ENCODE results near the gene CYYR1. TPM values are rescaled to one million over a fixed set of nuclear protein-coding genes. Genes with fewer than 3 reads are reported as not detected.
A peak's percentile ranks its signal among the peaks of the same experiment; 100 is the strongest.
"Not testable (repeated sequence)": the region's sequence is repeated elsewhere in the genome, so short reads cannot be mapped to it uniquely, and the experiment has no call there.

CYYR1 gene
- total RNA-seq, 4 donors from 2014 or later: 3.1 to 15.9 (median 6.4) TPM

DNA sequence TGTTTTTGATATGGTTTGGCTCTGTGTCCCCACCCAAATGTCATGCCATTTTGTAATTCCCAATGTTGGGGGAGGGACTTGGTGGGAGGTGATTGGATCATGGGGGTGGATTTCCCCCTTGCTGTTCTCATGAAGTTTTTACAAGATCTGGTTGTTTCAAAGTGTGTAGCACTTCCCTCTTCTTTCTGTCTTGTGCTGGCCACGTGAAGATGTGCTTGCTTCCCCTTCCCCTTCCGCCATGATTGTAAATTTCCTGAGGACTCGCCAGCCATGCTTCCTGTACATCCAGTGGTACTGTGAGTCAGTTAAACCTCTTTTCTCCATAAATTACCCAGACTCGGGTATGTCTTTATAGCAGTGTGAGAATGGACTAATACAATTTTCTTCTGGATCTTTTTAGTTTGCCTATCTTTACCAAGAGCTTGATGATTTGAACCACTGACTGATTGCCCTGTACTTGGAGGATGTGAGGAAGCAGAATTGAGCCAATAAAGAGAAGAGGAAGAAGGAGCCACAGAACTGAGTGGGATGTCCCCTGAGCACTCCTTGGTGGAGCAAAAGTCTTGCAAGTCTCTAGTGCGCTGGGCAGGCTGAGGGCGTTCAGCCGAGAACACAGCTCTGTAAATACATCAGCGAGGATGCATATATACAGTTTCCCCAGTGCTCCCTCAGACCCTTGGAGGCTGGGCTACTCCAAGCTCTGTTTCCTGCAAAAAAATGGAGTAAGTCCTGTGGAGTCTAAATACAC is 102.6 kb downstream of the CYYR1 start:
- no peak overlapping the region for H3K27ac ChIP-seq
- TF ChIP-seq EP300 (IDR thresholded peaks at IDR 0.05) (no peak), POLR2A (IDR thresholded peaks at IDR 0.05) (no peak)

DNA sequence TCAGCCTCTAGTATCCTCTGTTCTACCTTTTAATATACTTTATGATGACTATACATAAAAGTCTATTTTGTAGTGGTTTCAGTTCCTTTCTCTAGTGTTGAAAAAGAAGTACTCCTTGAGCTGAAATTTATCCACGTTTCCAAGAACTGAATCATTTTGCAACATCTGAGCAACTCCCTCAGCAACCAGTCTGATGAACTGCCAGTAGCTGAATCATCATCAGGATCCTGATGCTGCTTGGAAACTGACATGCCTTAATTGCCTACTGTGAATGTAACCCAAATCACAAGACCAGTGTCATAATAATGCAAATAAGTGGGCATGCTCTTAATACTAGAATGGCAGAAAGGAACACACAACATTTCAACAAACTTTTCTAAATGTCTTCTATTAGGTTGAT is 103.3 kb downstream of the CYYR1 start:
- no peak overlapping the region for H3K4me3 ChIP-seq
- TF ChIP-seq, protein P1, sequence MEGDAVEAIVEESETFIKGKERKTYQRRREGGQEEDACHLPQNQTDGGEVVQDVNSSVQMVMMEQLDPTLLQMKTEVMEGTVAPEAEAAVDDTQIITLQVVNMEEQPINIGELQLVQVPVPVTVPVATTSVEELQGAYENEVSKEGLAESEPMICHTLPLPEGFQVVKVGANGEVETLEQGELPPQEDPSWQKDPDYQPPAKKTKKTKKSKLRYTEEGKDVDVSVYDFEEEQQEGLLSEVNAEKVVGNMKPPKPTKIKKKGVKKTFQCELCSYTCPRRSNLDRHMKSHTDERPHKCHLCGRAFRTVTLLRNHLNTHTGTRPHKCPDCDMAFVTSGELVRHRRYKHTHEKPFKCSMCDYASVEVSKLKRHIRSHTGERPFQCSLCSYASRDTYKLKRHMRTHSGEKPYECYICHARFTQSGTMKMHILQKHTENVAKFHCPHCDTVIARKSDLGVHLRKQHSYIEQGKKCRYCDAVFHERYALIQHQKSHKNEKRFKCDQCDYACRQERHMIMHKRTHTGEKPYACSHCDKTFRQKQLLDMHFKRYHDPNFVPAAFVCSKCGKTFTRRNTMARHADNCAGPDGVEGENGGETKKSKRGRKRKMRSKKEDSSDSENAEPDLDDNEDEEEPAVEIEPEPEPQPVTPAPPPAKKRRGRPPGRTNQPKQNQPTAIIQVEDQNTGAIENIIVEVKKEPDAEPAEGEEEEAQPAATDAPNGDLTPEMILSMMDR (IDR thresholded peaks at IDR 0.05): no peak
- peaks cover 10% of the 10 kb centered on the region for H3K4me1 ChIP-seq
- no peaks in the 10 kb centered on the region for H3K9me3 ChIP-seq
- H3K27me3 ChIP-seq: no peaks in the 10 kb centered on the region
- 5% methylated on average over 1 of the region's 1 CpG for WGBS
- H3K36me3 ChIP-seq: no peaks in the 10 kb centered on the region
- no peak overlapping the region for H3K27ac ChIP-seq
- DNase-seq (ENCODE audit: low spot score in 2 of 2): no peak

More for the DNA sequence above, 102.6 kb downstream of the CYYR1 start:
- H3K9me3 ChIP-seq: no peaks in the 10 kb centered on the region
- peaks cover 10% of the 10 kb centered on the region for H3K4me1 ChIP-seq
- H3K36me3 ChIP-seq: no peaks in the 10 kb centered on the region
- no peak for DNase-seq (ENCODE audit: low spot score in 2 of 2)
- 86% methylated on average over 8 of the region's 8 CpGs for WGBS
- no peak overlapping the region for H3K4me3 ChIP-seq
- no peaks in the 10 kb centered on the region for H3K27me3 ChIP-seq

DNA sequence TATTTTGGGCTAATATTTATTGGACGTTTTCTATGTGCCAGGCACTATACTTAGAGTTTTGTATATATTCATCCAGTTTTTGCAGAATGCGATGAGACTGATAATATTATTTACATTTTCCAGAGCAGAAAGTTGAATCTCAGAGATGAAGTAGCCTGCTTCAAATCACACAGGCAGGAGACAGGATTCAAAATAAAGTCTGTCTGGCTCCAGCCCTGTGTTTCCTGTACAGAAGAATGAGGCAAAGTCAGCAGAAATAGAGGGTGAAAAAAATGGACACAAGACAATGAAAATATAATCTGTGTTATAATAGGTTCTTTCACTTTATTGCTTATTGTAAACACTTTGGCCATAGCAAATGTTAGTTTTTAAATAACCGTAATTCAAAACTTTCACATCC is 107.2 kb downstream of the CYYR1 start:
- 82% methylated on average over 3 of the region's 3 CpGs for WGBS
- TF ChIP-seq POLR2AphosphoS5 (IDR thresholded peaks at IDR 0.05) (no peak), POLR2A (IDR thresholded peaks at IDR 0.05) (no peak)
- Histone ChIP-seq H3K27me3 (no peaks in the 10 kb centered on the region), H3K27ac (no peak overlapping the region), H3K36me3 (no peaks in the 10 kb centered on the region), H3K4me3 (no peak overlapping the region), H3K9me3 (no peaks in the 10 kb centered on the region), H3K4me1 (peaks cover 10% of the 10 kb centered on the region)
- no peak for DNase-seq (ENCODE audit: low spot score in 2 of 2)

DNA sequence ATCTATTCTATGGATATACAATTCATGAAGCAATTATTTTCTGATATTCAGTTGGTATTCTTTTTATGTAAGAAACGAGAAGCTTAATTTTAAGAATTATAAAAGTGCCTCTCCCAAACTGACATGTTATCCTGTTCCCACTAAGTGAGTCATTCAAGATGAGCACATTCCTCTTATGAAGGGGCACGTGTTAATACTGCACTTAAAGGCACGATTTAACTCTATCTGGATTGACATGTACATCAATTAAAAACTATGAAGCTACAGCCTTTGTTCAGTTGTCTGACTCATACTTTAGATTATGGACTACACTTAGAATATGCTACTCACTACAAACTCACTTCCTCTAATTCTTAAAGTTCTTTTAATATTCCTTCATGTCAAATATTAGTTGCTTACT is 111.6 kb downstream of the CYYR1 start:
- H3K27ac ChIP-seq: no peak overlapping the region
- no peaks in the 10 kb centered on the region for H3K27me3 ChIP-seq
- no peak for DNase-seq (ENCODE audit: low spot score in 2 of 2)
- no peaks in the 10 kb centered on the region for H3K36me3 ChIP-seq
- H3K4me1 ChIP-seq: no peaks in the 10 kb centered on the region
- TF ChIP-seq POLR2A (IDR thresholded peaks at IDR 0.05) (no peak), EP300 (IDR thresholded peaks at IDR 0.05) (no peak), POLR2AphosphoS5 (IDR thresholded peaks at IDR 0.05) (no peak)
- TF ChIP-seq, protein P1 (IDR thresholded peaks at IDR 0.05): no peak
- H3K9me3 ChIP-seq: no peaks in the 10 kb centered on the region
- H3K4me3 ChIP-seq: no peak overlapping the region
- WGBS: 21% methylated on average over 3 of the region's 3 CpGs

DNA sequence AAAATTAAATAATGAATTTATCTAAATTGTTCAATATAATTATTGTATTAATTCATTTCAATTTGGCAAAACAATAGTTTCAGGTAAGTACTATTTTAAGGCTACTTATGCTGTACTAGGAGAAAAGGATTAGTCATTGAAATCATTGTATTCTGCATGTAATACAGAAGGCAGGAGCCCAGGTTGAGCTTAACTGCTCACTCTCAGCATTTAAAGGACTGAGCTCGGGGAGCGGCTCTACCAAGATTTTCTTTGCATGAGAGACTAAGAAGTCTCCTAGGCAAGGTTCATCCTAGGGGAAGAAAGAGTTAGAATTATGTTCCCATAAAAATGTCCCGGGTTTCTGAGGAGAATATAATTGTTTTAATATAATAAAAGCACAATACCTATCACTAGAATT is 112.5 kb downstream of the CYYR1 start:
- Histone ChIP-seq H3K27me3 (no peaks in the 10 kb centered on the region), H3K36me3 (no peaks in the 10 kb centered on the region), H3K4me3 (no peak overlapping the region), H3K4me1 (no peaks in the 10 kb centered on the region), H3K27ac (no peak overlapping the region), H3K9me3 (no peaks in the 10 kb centered on the region)
- DNase-seq (ENCODE audit: low spot score in 2 of 2): no peak
- TF ChIP-seq, protein P1 (IDR thresholded peaks at IDR 0.05): no peak
- no peak for TF ChIP-seq EP300 (IDR thresholded peaks at IDR 0.05)
- WGBS: 90% methylated on average over 3 of the region's 3 CpGs

DNA sequence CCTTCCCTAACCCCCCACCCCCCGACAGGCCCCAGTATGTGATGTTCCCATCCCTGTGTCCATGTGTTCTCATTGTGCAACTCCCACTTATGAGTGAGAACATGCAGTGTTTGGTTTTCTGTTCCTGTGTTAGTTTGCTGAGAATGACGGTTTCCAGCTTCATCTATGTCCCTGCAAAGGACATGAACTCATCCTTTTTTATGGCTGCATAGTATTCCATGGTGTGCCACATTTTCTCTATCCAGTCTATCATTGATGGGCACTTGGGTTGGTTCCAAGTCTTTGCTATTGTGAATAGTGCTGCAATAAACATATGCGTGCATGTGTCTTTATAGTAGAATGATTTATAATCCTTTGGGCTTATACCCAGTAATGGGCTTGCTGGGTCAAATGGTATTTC is 114.2 kb downstream of the CYYR1 start:
- H3K4me3 ChIP-seq; H3K36me3 ChIP-seq; H3K27me3 ChIP-seq; DNase-seq (ENCODE audit: low spot score in 2 of 2); H3K9me3 ChIP-seq; H3K27ac ChIP-seq; H3K4me1 ChIP-seq: not testable (repeated sequence)
- 87% methylated on average over 3 of the region's 3 CpGs for WGBS

DNA sequence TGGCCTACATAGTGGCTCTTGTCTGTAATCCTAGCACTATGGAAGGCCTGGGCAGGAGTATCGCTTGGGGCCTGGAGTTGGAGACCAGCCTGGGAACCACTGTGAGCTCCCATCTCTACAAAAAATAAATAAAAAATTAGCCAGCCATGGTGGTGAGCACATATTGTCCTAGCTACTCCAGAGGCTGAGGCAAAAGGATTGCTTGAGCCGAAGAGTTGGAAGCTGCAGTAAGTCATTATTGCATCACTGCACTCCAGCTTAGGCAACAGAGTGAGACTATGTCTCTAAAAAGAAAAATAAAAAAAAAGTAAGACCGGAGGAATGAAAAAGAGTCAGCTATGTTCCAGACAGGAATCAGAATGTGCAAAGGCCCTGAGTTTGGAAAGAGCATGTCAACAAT is 115.3 kb downstream of the CYYR1 start:
- Histone ChIP-seq H3K27me3 (no peaks in the 10 kb centered on the region), H3K27ac (no peak overlapping the region), H3K4me3 (no peak overlapping the region), H3K4me1 (no peaks in the 10 kb centered on the region), H3K9me3 (no peaks in the 10 kb centered on the region), H3K36me3 (no peaks in the 10 kb centered on the region)
- TF ChIP-seq, protein P1 (IDR thresholded peaks at IDR 0.05): no peak
- no peak for TF ChIP-seq EP300 (IDR thresholded peaks at IDR 0.05)
- TF ChIP-seq POLR2A (IDR thresholded peaks at IDR 0.05): no peak
- TF ChIP-seq POLR2AphosphoS5 (IDR thresholded peaks at IDR 0.05): peak in 1 of 3 donors; percentile 17
- WGBS: 89% methylated on average over 3 of the region's 3 CpGs
- no peak for DNase-seq (ENCODE audit: low spot score in 2 of 2)

All from suprapubic skin (tissue), 4 donors.